Ishikawa (cell line): ENCODE measurements around the gene CCDC27.

Experiments
- FOXM1 ChIP-seq: IDR thresholded peaks from 2 replicates; pipeline ENCODE4 v1.6.1; 2012; ENCODE audit warnings: low read depth, borderline replicate concordance
- TCF12 ChIP-seq: IDR thresholded peaks from 2 replicates; pipeline ENCODE4 v1.6.1; 2012; ENCODE audit warnings: low read depth
- YY1 ChIP-seq: IDR thresholded peaks from 2 replicates; pipeline ENCODE4 v1.6.1; 2012; ENCODE audit warnings: low read depth
- ZBTB7A ChIP-seq: IDR thresholded peaks from 2 replicates; pipeline ENCODE4 v1.6.1; 2012; ENCODE audit warnings: low read depth

DNA sequence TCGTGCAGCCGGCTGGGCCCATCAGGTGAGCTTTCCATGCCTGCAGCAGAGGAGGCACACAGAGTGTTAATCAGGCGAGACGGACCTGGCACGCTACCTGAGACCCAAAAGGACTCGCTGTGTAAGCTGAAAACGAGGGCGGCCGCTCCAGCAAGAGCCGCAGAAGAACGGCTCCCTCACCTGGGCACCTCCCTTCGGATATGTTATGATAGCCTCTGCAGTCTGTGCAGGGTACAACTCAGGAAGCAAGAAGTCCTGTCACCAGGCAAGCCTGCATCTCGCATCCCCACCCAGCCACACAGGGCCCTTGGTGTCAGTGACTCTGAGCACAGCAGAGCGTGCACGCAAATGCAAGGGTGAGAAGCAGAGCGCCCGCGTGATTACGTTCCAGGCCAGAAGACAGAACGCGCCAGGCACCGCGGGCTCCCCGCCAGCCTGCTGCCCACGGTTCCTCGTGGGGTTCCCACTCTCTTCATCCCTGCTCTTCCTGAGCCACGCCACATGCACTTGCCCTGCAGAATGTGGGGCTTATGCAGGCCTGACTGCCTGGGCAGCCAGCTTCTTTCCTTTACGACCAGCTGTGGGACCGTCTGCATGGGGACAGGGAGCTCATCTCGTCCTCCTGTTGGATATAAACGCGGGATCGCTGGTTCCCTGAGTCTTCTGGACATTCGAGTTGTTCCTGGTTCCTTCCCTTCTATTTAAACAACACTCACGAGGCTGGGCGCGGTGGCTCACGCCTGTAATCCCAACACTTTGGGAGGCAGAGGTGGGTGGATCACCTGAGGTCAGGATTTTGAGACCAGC lies 64.3 kb downstream of the CCDC27 start:
- no peak for TF ChIP-seq TCF12
- TF ChIP-seq YY1, result no peak
- TF ChIP-seq ZBTB7A, result no peak
- no peak for TF ChIP-seq FOXM1
